GM18511 (cell line): ENCODE measurements around the gene DEPDC5.

Experiments
- ATAC-seq: cut with Tn5 transposase; IDR thresholded peaks from one replicate; pipeline ENCODE4 v1.9.1; 2021; ENCODE audit warnings: mild to moderate bottlenecking, moderate library complexity; ENCODE audit not compliant: unreplicated experiment

The DEPDC5 gene

GRCh38 chr22:31944700-31945442 lies 191.1 kb downstream of the DEPDC5 start:
- peak; percentile 25 for ATAC-seq

DNA sequence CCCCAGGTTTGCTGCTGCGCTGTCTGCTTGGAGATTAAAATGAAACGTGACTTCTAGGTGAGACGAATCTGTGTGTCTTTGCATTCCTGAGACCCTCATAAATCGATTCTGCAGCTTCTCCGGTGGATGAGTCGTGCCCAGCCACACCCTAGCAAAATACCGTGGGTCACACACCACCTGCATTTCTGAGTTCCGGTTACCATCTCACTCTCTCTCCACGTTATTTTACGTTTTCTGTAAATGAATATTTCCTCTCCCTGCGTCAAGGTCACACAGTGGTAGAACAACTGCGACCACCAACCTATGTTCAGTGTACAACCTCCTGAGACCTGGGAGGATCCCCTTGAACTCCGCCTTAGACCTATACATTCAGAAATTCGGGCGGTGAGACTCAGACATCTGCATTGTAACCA lies 191.6 kb downstream of the DEPDC5 start:
- no peak for ATAC-seq

GRCh38 chr22:31945971-31946680 lies 192.3 kb downstream of the DEPDC5 start:
- no peak for ATAC-seq

DNA sequence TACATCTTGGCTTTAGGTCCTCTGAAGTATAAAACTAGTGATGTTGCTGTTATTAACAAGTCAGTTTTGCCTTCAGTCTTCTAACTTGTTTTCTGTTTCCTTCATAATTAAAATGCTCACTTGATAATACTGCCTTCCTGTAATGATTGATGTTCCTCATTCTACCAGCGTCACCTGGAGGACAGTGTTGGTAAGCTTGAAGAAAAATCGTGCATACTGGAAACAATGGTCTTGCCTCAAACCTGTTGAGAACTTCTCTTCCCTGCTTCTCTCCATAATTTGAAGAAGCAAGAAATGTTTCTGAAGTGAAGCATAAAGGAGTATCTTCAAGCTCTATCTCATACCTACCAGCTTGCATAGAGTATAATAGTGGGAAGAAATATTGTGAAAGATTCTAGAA lies 193.5 kb downstream of the DEPDC5 start:
- no peak for ATAC-seq

DNA sequence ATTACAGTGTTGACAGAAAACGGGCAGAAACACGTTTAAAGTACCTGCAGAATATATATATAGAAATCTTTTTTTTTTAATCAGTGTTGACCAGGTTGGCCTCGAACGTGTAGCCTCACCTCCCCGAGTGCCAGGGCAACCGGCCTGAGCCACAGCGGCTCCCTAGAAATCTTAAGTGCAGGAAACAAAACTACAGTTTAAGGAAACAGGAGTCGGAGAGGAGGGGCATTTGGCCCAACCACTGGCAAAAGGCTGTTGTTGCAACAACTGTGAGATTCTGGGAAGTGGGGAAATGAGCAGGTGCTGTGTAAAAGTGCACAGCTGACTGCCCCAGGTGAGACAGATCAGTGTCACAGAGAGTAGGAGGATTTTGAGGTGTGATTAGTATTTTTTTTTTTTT lies 194.2 kb downstream of the DEPDC5 start:
- no peak for ATAC-seq

GRCh38 chr22:31950226-31950625 lies 196.4 kb downstream of the DEPDC5 start:
- ATAC-seq: no peak

- no peak for ATAC-seq
Measured at GRCh38 chr22:31951194-31952093, 197.6 kb downstream of the DEPDC5 start.

DNA sequence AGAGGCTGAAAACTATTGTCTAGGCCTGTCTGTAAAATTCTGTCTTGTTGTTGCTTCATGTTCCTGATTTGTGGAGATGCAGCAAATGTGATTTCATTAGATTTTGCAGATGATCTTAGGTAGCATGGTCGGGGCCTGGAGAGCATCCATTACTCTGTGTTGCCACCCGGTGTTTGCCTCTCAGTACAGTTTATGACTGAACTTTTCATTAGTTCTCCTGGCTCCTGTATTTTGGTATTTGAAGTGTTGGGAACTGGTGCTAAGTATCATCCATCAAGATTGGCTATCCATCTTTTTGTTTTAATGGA lies 198.2 kb downstream of the DEPDC5 start:
- ATAC-seq: no peak

DNA sequence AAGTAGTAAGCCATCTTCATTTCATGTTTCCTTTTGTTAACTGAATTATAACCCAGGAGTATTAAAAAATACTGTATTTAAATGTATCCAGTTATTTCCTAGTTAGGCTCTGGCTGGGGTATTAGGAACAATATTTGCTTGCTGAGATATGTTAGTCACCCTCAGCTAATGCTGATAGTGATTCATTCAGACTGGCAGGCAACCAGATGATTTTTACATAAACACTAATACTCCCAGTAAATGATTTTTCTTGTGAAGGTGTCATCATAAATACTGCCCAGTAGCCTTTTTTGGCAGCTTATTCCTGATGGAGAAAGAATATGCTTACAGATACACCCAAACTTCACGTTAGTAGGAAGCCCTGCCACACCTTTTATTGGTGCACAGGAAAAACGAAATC lies 198.7 kb downstream of the DEPDC5 start:
- no peak for ATAC-seq

DNA sequence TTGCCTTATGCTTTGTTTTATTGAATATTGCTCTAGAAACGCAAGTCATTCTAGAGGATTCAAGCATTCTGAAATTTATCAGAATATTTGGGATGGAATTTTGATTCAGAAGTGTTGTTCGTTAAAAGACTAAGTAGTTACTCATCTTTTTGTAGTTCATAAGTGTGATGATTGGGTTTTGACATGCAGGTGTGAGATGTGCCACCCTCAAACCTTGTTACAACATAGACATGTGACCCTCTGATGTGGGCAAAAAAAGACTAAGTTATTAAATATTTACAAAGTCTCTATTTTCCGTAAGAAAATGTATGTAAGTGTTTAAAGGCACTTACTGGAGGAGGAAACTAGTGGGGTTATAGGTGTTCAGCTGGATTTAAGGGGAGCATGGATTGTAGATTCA lies 199.4 kb downstream of the DEPDC5 start:
- no peak for ATAC-seq

- no peak for ATAC-seq
Measured at GRCh38 chr22:31954535-31955523, 201.0 kb downstream of the DEPDC5 start.

DNA sequence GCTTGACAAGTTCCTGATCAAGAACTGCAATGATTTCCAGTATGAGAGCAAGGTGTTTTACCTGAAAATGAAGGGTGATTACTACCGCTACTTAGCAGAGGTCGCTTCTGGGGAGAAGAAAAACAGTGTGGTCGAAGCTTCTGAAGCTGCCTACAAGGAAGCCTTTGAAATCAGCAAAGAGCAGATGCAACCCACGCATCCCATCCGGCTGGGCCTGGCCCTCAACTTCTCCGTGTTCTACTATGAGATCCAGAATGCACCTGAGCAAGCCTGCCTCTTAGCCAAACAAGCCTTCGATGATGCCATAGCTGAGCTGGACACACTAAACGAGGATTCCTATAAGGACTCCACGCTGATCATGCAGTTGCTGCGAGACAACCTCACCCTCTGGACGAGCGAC lies 202.5 kb downstream of the DEPDC5 start:
- ATAC-seq: no peak
